C4-2B (cell line): ENCODE measurements around the gene PMFBP1.

ENCODE experiments used
- CTCF ChIP-seq: fragments of 450-650 bp; conservative IDR thresholded peaks from 2 replicates; pipeline ENCODE4 v1.5.1; 2017; ENCODE audit warnings: mild to moderate bottlenecking
- ZFX ChIP-seq: fragments of 450-650 bp; IDR thresholded peaks from 2 replicates; pipeline ENCODE4 v1.6.1; 2017

- TF ChIP-seq CTCF (no peak), ZFX (no peak)
These were observed 27.9 kb upstream of the PMFBP1 start for GRCh38 chr16:72199761-72200337.
